NK-92 (cell line): ENCODE results near the gene NLGN1.

ENCODE experiments used
- DNase-seq: peaks from one replicate; lab custom pipeline; 2025; ENCODE audit not compliant: unreplicated experiment; lab: John Stamatoyannopoulos, UW

Gene NLGN1

DNA sequence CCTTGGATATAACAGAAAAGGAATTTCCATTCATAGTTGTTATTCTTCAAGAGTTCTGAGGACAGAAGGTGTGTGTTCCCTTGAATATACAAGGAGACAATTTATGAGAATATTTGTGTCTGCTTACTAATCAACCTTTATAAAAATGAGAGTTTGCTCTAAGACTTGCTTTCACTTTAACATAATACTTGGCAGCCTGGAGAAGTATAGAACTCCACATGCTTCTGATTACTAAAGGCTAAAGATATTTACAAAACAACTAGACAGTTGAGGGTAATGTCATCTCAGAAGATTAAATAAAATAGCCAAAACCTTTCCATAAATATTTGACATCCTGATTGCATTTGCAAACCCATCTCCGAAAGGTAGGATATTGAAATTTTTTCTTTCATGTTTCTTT is 734.5 kb downstream of the NLGN1 start:
- no peak for DNase-seq

DNA sequence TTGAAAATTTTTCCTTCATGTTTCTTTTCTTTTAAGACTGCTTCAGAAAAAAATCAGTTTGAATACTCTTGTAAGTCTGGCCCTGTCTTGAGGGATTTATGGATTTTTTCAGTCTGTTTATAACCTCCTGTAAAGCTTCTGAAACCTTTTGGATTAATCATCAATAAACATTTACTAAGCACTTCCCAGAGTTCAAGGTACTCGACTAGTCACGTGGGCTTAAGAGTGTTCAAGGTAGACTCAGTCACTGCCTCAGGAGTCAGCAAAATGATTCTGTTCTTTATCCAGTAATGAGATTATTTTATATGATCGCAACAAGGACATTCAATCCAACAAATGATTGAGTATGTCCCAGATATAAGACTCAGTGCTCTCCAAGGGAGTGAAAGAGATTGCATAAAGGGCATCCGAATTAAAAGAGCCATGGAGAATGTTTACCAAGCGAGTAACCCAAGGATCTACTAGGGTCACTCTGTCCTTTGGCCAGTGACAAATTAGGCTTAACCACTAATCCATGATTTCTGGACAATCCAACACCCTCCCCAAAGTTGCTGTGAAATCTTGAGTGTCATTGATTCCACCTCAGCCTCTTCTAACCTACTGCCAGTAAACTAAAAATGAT is 735.0 kb downstream of the NLGN1 start:
- no peak for DNase-seq

DNA sequence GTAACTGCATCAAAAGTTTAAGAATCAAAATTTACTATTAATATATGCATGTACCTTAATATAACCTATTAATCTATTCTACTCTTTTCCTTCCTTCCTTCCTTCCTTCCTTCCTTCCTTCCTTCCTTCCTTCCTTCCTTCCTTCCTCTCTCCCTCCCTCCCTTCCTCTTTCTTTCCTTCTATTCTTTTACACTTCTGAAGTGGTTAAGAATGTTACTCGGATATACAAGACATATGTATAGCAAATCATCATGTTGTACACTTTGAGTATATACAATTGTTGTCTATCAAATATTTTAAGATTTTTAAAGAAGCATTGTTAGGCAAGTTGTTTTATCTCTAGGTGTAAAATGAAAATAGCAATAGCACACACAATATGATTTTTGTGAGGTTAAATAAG is 748.5 kb downstream of the NLGN1 start:
- no peak for DNase-seq

DNA sequence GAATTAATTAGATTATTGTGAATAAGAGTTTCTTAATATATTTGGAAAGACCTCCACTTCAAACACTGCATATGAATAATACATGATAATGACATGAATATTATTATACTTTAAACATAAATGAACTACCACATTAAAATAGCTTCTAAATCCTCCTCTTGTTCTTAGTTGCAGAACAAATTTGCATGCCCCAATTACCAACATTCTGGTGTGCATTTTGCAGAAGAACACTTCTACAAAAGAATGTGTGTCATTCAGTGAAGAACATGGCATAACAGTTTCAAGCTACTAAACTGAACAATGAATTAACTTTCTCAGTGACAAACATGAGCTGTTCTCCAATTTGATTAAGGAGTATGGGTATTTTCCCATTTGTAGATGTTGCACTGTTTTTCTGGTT is 750.3 kb downstream of the NLGN1 start:
- no peak for DNase-seq

DNA sequence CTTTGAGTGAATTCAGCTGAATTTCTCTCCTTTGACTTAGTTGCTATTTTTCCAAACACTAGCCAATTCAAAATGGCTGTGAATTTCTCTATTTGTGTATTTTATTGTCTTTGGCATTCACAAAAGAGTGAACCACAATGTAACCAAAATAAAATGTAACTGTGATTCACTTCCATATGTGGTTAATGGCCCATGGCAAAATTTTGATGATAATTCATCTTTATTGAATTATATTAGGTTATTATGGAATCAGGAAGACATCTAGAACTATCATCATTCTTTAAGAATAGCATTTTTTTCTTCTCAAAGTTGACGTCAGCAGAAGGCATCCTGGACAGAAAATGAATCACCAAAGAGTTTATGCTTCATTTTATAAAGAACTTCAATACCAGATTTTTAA is 756.3 kb downstream of the NLGN1 start:
- DNase-seq = no peak

DNA sequence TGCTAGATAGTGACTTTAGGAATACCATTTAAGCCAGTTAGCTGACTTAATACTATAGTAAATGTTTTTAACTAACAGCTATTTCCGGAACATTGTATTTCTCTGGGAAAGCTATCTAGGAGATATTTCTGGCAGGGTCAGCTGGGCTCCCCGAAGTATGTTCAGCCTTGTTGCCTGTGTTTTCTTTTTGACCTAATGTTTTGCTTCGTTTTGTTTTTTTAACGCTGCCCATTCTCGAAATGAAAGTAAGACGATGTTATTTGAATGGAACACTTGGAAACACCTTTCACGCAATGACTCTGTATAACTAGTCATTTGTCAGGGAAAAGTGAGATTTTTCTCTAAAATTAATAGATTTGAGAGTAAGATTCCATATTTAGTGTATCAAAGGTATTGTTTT is 758.7 kb downstream of the NLGN1 start:
- DNase-seq = no peak

DNA sequence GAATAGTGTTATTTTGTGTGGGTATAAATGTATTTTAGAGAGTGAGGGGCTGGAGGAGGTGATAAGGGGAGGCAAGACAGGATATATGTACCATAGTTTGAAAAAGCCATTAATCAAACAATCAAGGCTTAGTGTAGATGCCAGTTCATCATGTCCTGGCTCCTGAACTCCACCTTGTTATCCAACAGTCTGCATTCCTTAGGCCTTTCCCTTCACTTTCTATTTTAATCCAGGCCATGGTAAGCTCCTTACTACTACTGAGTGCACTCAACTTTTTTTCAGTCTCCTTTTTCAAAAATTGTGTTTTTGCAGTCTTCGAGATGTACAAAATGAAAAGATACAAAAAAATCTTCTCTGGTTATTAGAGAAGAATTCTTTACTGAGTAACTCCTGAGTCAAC is 761.1 kb downstream of the NLGN1 start:
- no peak for DNase-seq

DNA sequence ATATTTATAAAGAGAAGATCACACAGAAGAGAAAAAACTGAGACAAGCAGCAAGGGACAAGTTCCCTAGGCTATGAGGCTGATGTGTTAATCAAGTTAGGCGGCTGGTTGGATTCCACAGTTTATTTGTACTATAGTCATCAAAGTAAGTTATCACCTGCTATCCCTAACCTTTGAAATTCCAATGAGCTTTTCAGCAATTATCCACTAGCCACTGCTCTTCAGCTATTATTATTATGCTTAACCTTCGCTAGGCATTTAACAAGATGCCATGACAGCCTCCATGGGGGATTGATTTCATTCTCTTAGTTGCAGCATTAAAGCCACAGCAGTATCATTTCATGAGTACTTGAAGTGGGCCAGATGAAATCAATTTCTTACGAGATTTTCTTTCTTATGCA is 762.1 kb downstream of the NLGN1 start:
- DNase-seq = no peak

DNA sequence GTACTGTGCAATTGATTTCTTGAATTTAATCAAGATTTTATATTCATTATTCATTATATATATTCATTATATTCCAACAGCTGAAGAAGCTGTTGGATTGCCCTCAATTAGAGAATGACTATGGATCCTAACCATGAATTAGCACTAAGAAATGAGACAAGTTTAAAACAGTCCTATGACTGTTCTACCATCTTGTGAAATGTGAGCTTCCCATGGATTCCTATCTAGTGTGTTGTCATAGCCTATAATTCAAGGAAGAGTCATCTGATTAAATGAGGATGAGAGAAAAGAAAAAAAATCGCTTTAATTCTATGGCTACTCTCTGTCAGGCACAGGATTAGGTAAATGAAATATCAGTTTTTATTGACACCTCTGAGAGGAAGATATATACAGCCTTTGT is 765.0 kb downstream of the NLGN1 start:
- DNase-seq = no peak

DNA sequence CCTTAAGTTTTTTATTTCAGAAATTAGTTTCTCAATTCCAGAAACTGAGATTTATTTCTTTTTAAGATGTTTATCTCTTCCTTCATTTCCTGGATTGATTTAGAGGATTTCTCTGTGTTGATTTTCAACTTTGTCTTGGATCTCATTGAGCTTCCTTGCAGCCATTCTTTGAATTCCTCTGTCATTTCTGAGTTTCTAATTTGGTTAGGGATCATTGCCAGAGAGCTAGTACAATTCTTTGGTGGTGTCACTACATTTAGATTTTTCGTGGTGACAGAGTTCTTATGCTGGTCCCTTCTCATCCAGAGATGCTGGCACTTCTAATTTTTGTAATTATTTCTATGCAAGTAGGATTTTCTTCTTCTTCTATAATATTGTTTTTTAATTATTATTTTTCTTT is 770.5 kb downstream of the NLGN1 start:
- no peak for DNase-seq

DNA sequence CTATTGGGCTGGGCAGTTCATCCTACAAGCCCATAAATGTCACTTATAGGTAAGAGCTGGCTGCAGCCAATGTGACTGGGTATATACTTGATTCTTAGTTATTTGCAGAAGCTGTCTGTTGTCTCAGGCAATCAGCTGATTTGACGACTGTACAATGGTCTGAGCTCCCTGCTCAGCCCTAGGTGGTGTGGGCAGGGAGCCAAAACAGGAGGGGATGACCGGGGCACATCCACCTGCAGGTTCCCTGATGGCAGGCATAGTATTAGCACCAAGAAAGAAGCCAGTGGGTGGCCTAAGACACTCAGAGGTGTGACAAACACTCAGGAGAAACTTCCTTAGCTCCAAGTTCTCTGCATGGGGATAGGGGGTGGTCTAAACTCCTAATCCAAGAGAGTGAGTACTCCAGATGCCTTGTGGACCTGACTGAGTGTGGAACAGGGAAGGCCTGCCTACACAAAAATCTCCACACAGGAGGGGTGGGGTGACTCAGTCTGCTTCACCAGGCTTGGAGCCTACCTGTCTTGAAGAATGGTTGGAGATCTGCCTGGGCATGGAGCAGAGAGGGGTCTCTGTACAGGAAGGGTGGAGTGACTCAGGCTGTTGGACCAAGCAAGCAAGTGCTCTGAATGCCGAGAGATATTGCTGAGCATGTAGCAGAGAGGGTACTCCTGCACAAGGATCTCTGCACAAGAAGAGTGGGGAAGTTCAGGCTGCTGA is 771.2 kb downstream of the NLGN1 start:
- DNase-seq = no peak

DNA sequence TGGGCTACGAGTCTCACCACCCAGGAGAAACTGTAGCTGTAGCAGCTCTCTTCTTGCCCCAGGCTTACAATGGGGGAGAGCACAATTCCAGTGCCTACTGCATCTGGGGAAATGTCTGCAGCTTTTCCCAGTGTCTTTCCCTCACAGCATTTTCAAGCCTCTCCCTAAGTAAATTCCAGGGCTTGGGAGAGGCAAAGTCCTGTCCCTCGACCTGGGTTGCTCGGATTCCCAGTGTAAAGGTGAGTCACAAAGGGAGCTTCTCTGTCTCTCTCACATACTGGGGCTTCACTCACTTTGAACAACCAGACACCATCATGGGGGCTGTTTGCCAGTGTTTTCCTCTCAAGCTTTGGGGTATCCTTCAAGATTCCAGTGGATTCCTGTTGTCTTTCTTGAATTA is 772.2 kb downstream of the NLGN1 start:
- no peak for DNase-seq

DNA sequence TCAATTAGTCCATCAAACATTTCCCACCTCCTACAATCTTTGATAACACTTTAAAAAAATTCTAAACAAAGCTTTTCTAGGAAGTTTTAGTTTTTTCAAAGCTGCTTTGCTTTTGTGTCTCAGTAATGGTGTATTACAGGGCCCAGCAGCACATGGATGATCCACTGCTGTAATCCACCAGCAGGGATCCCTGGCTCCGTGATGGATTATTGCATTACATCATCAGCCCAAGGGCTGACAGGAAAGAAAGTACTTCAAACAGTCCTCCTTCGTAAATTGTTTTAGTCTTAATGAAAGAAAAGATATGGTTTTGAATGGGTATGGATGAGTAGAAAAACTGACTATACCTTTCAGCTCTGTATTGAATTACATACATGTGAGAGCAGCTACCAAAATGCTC is 772.7 kb downstream of the NLGN1 start:
- DNase-seq = no peak

DNA sequence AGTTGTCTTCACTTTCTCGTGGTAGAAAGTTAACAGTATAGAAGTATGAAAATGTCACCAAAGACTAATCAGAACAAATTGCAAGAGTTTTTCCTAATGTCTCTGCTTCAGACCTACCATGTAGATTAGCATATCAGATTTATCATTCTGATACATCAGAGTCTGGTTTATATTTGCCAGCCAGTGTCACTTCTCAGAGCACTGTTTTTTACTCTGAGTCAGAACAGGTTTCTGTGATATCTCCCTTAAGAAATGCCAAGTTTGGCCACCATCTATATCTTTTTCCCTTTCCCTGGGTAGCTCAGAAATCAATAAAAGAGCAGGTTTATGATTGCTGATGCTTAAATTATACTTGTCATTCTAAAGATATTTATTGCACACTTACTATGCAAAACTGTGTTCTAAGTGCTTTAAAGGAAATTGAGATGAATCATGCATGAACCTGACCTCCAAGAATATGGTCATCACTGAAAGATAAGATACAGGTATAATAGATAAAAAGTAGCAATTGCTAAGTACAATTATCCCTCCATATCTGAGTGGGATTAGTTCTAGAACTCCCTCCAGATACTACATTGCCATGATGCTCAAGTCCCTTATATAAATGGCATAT is 788.9 kb downstream of the NLGN1 start:
- DNase-seq = no peak

DNA sequence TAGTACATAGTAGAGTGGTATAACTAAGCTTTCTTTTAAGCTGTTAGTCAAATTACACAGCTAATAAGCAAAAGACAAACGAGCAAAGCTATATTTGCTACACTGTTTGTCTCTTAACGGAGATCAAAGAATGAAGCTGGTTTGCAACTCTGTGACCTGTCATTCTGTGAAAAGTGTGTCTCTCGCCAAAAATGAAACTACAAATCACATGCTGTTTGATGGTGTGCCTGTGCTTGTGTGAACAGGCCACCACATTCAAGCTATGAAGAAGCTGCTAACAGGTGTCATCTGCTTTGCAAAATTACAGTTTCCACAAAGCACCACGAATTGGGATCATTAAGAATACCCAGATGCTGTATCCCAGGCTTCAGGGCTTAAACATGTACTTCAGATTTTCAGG is 793.8 kb downstream of the NLGN1 start:
- no peak for DNase-seq

DNA sequence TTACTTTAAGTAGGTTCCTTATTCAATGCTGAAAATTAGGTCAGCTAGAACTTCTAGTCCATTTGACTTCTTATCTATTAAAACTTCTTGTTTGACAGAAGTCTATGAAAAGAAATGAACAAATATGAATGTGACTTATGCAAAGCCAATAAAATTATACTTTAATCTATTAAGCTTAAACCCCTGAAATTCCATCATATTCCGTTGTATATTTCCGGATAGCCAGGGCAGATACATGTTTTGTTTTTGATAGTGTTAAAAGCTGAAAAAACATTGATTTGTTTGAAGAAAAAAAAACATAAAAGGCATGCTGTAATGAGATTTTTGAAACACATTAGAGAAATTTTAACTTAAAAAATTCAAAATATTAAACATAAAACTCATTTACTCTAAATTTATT is 794.4 kb downstream of the NLGN1 start:
- DNase-seq = no peak

DNA sequence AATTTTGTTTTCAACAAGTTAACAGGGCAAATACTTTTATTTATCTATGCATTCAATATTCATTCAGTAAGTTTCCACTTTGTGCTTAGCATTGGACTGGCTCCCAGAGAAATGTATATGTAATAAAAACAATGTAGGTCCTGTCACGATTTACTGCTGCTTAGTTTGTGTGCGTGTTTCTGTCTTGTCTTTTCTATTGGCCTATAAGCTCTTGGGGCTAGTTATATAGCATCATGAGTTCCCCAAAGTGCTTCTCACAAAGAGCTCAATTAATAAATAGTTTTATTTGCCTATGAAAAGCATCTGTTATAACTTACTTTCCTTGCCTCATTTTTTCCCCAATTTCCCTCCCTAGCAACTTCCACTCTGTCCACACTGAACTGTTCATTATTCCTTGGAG is 794.9 kb downstream of the NLGN1 start:
- no peak for DNase-seq

DNA sequence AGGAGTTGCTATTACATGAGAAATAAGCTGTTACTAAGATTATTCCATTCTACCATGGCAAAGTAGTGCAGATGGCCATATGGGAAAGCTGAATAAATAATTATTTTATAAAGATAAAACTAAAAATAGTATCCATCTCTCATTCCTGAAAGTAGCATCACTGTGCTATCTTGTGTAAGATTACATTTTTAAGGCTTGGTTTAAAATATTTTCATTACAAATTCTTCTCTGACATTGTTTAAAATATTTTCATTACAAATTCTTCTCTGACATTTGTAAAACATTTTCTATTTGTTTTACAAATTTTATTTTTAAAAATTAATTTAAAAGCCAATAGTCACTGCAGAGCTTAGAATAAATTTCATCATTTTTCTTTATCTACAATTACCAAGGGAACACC is 796.1 kb downstream of the NLGN1 start:
- no peak for DNase-seq

DNA sequence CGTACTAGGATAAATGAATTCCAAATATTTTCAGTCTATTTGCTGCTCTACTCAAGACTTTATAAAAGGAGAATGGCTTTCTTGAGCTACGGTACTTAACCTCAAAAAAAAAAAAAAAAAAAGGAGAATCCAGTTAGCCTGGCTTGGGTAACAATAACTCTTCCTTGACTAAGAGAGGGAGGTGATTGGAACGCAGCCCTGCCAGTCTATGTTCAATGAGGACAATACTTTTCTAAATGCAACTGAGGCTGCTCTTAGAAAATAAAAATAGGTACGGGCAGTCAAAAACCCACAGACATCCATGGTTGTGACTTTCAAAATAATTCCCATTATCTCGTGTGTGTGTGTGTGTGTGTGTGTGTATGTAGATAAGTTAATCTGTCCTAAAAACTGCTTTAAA is 799.9 kb downstream of the NLGN1 start:
- no peak for DNase-seq

DNA sequence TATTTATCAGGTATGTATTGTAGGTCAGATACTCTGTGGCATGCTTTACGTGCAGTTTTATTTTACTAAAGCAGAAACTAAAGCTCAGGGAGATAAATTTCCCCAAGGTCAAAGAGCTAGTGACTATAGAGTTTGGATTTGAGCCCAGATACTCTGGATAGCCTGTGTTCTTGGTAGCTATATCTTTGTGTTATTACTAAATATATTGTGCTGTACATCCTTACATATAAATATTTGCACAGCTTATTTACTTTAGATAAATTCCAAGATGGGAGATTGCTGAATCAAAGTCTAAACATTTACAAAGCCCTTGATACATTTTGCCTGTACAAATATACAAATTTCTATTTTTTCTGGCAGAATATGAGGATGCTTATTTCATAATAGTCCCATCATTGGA is 800.7 kb downstream of the NLGN1 start:
- no peak for DNase-seq

DNA sequence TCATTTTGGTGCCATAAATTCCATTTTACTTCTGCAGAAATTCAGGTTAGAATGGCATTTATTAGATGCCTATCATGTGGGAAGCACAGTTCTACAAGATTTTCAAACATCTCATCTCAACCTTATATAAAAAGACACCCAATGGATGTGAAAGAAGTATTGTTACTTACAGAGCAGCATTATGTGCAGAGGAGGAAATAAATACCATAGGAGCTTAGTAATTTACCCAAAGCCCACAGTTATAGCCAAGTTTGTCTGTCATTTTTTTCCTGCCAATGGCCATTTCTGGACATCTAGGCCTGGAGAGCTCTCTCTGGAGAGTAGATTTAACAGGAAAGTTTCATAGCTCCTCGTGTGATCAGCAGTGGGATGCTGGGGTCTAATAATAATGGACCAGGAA is 802.2 kb downstream of the NLGN1 start:
- no peak for DNase-seq

DNA sequence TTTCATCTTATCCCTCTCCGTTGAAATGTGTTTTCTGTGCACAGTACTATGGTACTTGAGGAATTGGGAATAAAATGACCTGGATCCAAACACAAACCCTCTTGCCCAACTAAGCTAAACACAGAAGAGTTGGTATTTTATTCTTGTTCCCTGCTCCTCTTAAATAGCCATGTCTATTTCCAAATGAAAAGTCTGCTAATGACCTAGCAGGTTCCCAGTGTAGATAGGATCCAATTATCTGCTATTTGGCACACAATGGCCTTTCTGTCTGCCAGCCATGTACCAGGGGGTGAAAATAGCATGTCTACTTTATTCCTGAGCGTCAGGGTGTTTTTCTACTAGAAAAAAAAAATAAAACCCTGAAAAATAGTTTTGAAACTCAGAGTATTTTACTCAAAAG is 804.6 kb downstream of the NLGN1 start:
- no peak for DNase-seq

DNA sequence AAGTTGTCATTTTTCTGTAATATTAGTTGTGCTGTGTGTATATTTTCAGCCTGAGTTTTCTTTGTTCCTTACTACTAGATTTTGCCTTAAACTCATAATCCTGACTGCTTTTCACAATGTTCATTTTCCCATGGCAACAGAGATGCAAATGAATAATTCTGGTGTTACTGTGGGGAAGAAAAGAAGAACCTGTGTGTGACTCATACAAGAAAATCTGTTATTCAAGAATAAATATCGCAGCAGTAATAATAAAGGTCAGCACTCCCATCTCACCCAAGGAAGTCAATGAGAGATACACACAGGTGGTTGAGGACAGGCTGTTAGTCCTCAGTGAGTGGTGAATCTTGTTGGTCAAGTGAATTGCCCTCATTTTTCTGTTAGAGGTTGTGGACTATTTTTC is 805.0 kb downstream of the NLGN1 start:
- DNase-seq = no peak
